ENCODE measurements around the gene BRWD1.

DNA sequence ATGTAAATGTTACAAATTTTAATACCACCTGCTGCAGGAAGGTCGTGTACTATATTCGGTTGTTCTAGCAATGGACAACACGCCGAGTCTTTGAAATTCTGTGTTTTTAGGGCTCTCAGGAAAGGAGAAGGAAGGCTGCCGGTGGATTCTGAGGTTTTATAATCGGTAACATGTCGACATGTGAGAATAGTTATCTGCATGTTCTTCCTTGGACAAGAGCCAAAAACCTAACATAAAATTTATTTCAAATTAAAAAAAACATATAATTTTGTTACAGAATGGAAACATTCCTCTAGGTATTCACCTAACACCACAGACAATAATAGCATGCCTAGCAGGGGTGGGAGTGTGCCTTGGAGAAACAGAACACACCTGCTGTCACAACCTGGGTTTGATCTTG is 135.0 kb downstream of the BRWD1 start:
- TF ChIP-seq, protein P1, sequence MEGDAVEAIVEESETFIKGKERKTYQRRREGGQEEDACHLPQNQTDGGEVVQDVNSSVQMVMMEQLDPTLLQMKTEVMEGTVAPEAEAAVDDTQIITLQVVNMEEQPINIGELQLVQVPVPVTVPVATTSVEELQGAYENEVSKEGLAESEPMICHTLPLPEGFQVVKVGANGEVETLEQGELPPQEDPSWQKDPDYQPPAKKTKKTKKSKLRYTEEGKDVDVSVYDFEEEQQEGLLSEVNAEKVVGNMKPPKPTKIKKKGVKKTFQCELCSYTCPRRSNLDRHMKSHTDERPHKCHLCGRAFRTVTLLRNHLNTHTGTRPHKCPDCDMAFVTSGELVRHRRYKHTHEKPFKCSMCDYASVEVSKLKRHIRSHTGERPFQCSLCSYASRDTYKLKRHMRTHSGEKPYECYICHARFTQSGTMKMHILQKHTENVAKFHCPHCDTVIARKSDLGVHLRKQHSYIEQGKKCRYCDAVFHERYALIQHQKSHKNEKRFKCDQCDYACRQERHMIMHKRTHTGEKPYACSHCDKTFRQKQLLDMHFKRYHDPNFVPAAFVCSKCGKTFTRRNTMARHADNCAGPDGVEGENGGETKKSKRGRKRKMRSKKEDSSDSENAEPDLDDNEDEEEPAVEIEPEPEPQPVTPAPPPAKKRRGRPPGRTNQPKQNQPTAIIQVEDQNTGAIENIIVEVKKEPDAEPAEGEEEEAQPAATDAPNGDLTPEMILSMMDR (optimal IDR thresholded peaks at IDR 0.05 in 1 of 3, IDR thresholded peaks at IDR 0.05 in 1 of 3, conservative IDR thresholded peaks at IDR 0.05 in 1 of 3; ENCODE audit: extremely low read depth in 1 of 3, insufficient read depth in 2 of 3, low read length in 3 of 3) = no peak
- TF ChIP-seq EZH2 (IDR thresholded peaks at IDR 0.05; ENCODE audit: low read length) = no peak

Data from keratinocyte (primary cell).